ENCODE data around the gene RIPOR2.
"Not testable (repeated sequence)": the region's sequence is repeated elsewhere in the genome, so short reads cannot be mapped to it uniquely, and the experiment has no call there.

The RIPOR2 gene

DNA sequence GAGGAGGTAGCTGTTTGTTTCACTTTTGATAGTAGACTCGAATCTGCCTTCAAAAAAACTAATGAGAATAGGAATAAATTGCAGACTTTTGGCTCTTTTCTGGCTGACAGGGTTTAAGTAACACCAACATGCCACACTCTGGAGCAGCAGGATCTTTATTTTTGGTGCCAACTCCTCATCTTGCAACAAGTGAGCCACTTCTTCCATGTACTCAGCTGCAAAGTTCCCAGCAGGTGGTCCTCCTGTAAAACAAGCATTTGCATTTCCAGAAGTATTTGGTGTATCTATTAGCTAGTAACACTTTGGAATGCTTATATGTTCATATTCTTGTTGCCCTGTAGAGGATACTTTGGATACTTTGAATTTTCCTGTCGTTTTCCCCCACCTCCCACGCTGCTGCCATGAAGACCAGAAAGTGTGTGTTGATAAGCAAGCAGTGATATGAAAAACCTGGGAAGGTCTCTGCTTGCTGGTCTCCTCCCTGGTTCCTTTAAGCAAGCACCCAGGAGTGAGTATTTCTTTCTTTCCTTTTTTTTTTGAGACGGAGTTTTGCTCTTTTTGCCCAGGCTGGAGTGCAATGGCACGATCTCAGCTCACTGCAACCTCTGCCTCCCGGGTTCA is 138.1 kb downstream of the RIPOR2 start:
- DNase-seq = no peak

GRCh38 chr6:24796616-24797290 is 139.0 kb downstream of the RIPOR2 start:
- DNase-seq = no peak

- no peak for DNase-seq
These were observed 140.7 kb downstream of the RIPOR2 start for GRCh38 chr6:24795106-24795505.

DNA sequence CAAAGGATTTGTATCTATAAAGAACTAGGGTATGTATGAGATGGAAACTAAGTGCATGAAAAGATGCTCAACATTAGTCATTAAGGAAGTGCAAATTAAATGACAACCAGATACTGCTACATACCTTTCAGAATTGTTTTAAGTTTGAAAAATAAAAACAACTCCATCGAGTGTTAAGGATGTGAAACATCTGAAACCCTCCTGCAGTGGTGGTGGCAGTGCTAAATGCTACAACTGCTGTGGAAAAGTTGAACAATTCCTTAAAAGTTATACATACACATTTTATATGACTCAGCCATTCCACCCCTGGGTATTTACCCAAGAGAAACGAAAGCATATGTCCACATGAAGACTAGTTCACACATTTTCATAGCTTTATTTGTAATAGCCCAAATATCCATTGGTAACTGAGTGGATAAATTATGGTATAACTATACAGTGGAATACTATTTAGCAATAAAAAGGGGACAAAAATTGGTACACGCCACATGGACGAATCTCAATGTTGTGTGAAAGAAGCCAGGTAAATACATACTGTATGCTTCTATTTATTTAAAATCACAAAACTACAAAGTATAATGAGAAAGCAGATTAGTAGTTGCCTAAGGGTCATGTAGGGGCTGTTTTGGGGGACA is 147.6 kb downstream of the RIPOR2 start:
- DNase-seq = no peak

GRCh38 chr6:24780206-24780605 is 155.6 kb downstream of the RIPOR2 start:
- DNase-seq = no peak

- no peak for DNase-seq
These were observed 156.2 kb downstream of the RIPOR2 start for GRCh38 chr6:24779416-24780016.

DNA sequence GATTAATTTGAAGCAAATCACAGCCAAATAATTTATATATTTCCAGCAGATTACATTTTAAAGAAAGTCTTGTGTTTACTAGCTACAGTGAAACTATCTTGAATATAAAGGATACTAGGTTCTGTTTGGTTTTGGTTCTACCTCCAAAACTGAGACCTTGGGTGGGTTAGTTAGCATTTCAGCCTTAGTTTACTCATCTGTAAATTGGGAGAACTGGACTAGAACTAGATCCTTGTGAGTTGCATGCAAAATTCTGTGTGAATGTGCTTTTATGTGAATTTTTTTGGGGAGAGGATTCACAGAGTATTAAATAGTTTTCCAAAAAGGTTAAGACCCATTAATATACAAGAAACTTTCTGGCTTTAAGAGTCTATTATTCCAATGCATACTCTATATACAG is 156.9 kb downstream of the RIPOR2 start:
- DNase-seq = no peak

- no peak for DNase-seq
These were observed 157.6 kb downstream of the RIPOR2 start for GRCh38 chr6:24778121-24778520.

DNA sequence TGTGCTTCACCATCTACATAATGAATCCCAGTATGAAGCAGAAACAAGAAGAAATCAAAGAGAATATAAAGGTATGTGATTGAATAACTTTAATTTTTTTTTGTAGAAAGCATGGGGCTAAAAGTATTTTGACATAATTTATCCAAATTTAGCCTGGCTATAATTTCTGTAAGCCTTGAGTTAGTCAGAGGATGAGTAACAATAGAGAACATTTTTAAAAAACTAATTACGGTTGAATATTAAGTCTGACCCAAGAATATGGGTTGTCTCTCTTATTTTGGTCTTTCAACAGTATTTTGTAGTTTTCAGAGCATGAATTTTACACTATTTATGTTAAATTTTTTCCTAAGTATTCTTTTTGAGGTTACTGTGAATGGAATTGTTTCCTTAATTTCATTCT is 158.5 kb downstream of the RIPOR2 start:
- no peak for DNase-seq

- no peak for DNase-seq
These were observed 160.2 kb downstream of the RIPOR2 start for GRCh38 chr6:24775520-24776058.

GRCh38 chr6:24774696-24775519 is 160.9 kb downstream of the RIPOR2 start, which contains the start of gene GMNN:
GMNN (plus strand) TSS chr6:24774937; CDS start chr6:24777247, 2,310 bp downstream.
- peak; percentile 98 for DNase-seq

GRCh38 chr6:24768361-24768760 is 167.4 kb downstream of the RIPOR2 start:
- no peak for DNase-seq

- DNase-seq = no peak
These were observed 168.9 kb downstream of the RIPOR2 start for GRCh38 chr6:24766680-24767462.

DNA sequence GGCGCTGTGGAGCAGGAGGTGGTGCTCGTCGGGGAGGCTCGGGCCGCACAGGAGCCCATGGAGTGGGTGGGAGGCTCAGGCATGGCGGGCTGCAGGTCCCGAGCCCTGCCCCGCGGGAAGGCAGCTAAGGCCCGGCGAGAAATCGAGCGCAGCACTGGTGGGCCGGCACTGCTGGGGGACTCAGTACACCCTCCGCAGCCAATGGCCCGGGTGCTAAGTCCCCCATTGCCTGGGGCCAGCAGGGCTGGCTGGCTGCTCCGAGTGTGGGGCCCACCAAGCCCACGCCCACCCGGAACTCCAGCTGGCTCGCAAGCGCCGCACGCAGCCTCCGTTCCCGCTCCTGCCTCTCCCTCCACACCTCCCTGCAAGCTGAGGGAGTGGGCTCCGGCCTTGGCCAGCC is 169.8 kb downstream of the RIPOR2 start:
- not testable (repeated sequence) for DNase-seq

DNA sequence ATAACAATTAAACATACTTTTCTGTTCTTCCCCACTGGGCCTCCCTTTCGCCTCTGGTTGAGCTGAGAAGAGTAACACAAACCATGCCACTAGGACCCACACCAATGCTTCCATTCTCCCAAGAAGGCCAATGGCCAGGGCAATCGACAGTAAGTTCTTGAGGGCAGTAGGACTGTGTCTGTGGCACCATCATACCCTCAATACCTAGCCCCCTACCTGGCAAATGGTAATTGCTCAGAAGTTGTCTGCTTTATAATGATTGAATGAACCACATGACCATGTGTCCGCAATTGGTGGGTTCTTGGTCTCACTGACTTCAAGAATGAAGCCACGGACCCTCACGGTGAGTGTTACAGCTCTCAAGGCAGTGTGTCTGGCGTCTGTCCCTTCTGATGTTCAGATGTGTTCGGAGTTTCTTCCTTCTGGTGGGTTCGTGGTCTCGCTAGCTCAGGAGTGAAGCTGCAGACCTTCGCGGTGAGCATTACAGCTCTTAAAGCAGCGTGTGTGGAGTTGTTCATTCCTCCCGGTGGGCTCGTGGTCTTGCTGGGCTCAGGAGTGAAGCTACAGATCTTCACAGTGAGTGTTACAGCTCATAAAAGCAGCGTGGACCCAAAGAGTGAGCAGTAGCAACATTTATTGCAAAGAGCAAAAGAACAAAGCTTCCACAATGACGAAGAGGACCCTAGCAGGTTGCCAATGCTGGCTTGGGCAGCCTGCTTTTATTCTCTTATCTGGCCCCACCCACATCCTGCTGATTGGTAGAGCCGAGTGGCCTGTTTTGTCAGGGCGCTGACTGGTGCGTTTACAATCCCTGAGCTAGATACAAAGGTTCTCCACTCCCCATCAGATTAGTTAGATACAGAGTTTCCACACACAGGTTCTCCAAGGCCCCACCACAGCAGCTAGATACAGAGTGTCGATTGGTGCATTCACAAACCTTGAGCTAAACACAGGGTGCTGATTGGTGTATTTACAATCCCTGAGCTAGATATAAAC is 170.6 kb downstream of the RIPOR2 start:
- not testable (repeated sequence) for DNase-seq

- DNase-seq = no peak
These were observed 172.2 kb downstream of the RIPOR2 start for GRCh38 chr6:24763578-24763977.

- DNase-seq = no peak
These were observed 173.9 kb downstream of the RIPOR2 start for GRCh38 chr6:24761851-24762250.

DNA sequence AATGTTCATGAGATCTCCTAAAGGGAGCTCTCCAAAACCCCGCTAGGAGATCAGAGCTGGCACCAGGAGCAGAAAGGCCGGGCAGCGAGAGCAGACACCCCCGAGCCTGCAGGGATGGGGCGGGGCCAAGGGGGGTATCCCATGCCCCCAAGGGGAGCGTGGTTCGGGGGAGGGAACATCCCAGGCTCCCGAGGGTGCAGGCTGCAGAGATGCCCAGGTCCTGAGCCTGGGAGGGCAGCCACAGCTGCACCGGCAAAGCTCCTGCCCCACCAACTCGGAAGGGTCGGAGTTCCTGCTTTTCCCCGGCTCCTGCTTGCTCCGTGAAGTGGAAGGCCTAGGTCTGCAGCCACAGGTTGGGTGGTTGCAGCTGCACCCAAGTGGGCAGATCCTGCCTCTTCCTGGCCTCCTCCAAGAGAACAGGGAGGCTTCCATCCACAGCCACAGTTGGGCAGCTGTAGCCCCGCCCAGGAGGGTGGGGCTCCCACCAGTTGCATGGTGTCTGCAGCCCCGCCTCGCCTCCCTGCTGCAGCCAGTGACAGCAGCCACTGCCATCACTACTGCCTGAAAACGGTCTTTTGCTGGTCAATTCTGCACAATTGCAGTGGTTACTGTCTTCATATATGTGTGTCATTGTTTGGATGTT is 174.4 kb downstream of the RIPOR2 start:
- no peak for DNase-seq

- DNase-seq = no peak
These were observed 175.6 kb downstream of the RIPOR2 start for GRCh38 chr6:24760210-24760609.

DNA sequence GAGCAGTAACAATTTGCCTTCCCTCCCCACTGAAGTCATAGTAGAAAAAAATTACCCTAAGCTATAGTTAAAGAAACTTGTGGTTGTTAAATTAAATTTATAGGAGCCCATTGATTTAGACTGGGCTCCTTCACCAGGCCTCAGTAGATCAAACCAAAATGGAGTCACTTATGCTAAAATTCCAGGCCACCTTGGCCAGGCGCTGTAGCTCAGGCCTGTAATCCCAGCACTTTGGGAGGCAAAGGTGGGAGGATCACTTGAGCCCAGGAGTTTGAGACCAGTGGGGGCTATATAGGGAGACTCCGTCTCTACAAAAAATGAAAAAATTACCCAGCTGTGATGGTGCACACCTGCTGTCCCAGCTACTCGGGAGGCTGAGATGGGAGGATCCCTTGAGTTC is 176.0 kb downstream of the RIPOR2 start:
- DNase-seq = no peak
